ENCODE results near the gene ERGIC1.
"Not testable (repeated sequence)": the region's sequence is repeated elsewhere in the genome, so short reads cannot be mapped to it uniquely, and the experiment has no call there.

Gene ERGIC1

DNA sequence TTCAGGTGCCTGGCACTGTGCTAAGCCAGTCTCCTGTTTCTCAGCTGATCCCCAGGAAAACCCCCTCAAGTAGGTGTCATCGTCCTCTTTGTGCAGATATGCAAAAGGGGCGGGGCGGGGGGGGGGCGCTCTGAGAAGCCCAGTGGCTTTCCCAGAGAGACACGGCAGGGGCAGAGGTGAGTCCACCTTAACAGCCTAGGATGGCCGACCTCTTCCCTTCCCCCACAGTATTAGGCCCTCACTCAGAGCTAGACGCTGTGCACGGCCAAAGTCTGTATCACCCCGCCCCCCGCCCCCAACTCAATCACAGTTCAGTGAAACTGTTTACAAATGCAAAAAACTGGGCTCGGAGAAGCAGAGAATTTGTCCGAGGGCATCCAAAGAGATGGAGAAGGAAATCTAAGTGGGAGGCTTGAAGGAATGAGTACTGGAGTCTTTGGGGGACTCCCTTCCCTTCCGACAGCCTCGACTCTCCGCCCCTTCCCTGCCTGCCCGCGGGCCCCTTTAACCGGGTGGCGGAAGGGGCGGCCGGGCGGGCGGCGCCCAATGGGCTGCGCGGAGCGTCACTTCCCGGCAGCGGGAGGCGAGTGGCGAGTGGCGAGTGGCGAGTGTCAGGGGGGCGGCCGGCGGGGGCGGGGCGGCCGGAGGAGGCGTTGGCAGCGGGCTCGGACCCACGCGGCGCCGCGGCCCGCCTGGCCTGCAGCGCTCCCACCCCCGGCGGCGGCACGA is at the start of gene ERGIC1:
ERGIC1 (plus strand) TSS at position 566 of the 729 bp plus-strand sequence; CDS start at position 729, 163 bp downstream.
- peak; percentile 56 for DNase-seq

DNA sequence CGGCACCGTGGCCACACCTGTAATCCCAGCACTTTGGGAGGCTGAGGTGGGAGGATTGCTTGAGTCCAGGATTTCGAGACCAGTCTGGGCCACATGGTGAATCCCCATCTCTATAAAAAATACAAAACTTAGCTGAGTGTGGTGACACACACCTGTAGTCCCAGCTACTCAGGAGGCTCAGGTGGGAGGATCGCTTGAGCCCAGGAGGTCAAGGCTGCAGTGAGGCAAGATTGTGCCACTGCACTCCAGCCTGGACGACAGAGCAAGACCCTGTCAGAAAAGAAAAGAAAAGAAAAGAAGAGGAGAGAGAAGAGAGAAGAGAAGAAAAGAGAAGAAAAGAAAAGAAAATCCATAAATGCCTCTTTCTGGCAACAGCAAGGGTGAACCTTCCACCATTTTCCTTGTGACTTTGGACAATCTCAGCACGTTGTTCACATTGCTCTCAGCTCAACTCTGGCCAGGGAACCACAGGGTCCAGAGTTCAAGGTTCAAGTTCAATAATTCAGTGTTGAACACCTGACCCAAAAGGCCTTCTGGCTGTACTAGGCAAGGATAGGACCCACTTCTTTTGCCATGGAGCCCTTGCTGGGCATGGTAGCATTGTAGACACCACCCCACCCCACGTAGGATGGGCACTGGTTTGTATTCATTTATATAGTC is 48.5 kb upstream of the ERGIC1 start:
- no peak for DNase-seq

DNA sequence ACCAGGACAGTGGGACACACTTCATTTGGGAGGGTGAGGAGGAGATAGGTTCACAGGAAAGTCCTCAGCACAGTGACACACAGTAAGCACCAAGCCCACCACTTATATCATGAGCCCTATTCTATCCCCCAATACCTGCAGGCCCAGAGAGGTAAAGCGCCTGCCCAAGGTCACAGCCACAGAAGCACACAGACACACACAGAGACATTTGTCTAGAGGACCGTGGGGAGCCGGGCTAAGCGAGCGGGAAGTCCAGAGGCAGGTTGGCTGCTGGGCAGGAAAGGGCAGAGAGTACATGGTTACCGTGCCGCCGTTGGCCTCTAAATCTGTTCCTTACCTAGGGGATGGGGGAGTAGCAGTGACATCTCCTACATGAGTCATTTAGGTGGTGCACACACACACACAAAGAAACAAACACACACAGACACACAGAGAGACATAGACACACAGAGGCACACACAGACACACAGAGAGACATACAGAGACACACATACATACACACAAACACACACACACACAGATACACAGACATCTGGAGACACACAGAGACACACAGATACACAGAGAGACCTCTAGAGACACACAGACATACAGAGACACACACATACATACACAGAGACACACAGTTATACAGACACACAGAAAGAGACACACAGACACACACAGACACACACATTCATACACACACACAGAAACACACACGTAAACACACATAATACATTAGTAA is 47.2 kb upstream of the ERGIC1 start:
- DNase-seq, result no peak

- not testable (repeated sequence) for DNase-seq
These were observed 46.5 kb upstream of the ERGIC1 start for GRCh38 chr5:172787538-172787937.

DNA sequence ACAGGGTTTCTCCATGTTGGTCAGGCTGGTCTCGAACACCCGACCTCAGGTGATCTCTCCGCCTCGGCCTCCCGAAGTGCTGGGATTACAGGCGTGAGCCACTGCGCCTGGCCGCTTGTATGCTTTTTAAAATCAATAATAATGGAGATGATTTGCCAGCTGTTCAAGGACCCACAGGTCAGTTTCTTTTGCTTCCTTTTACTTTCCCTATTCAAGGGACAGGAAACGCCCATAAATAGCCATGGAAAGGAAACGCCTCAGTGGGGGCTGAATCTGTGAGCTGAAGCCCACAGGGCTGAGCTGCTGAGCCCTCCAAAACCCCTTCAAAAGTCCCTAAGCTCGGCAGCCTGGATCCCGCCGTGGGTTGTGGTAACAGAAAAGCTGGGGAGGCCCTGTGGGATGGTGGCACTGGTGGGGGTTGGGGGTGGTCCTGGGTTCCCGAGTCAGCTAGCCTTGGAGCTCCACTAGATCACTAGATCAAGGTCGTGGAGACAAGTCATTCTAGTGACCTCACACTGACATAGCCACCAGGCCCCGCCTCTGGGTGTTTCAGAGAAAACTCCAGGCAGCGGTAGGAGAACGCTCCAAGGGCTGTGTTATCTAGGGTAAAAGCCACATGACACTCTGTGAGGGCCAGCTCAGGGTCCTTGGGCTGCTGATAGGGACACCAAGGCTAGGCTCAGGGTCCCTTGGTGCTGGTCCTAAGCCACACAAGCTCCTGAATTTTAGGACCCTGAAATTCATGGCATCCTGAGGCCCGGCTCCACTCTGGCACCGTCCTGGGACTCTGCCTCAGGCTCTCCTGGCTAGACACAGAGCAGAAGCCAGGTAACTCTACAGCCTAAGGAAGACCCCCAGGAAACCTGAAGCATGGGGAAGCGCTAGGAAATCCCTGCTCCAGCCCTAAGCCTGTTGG is 45.0 kb upstream of the ERGIC1 start:
- DNase-seq, result no peak

- no peak for DNase-seq
These were observed 44.2 kb upstream of the ERGIC1 start for GRCh38 chr5:172789687-172790495.

DNA sequence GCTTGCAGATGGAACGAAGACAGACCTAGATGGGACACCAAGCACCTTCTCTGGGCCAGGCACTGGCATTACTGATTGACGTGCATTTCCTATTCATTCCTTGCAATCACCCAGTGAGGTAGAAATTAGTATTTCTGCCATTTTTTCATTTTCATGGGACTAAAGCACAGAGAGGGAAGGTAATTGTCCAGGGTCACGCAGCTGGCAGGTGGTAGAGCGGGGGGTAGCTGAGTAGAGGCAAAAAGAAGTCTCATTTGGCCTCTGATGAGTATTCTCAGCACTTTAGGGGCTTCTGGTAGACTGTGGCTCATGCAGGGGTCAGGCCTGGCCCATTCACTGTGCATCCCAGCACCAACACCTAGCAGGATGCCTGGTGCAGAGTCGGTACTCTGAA is 43.6 kb upstream of the ERGIC1 start:
- DNase-seq, result no peak

DNA sequence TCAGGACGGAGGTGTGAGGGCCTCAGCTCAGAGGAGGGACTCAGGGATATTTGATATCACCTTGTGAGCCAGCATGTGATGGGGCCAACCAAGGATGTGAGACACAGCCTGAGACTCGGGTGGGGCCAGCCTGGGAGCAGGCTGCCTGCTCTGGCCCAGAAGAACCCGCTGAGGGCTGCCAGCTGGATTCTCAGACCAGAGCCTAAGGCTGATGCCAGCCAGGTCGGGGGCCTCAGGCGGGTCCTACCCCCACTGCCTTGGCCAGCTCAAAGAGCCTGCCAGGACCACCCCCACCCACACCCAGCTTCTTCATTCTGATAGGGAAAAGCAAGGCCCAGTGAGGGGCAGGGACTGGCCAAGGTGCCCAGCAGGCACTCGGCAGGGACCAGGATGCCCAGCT is 42.8 kb upstream of the ERGIC1 start:
- DNase-seq, result no peak

GRCh38 chr5:172791726-172792445 is 42.2 kb upstream of the ERGIC1 start:
- no peak for DNase-seq

GRCh38 chr5:172792701-172793570 is 41.1 kb upstream of the ERGIC1 start:
- no peak for DNase-seq

- no peak for DNase-seq
These were observed 40.2 kb upstream of the ERGIC1 start for GRCh38 chr5:172793577-172794488.

GRCh38 chr5:172795318-172795977 is 38.6 kb upstream of the ERGIC1 start:
- DNase-seq, result no peak

- DNase-seq, result no peak
These were observed 37.7 kb upstream of the ERGIC1 start for GRCh38 chr5:172796306-172796705.

DNA sequence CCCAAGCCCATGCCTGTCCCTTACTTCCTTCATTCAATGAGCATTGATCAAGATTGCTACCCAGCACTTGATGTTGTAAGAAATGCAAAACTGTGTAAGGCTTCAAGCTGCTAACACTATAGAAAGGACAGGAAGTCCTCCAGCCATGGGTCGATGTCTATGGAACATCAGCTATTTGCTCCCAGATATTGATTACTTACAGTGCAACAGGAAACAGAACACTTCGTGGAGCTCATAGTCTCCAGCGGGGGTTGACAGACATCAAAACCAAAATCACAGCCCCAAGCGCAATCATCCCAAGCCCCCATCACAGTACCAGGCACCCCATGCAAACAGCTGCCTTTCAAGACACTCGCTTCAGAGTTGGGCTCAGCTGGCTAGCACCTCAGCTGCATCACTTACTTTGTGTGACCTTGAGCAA is 36.3 kb upstream of the ERGIC1 start:
- no peak for DNase-seq

DNA sequence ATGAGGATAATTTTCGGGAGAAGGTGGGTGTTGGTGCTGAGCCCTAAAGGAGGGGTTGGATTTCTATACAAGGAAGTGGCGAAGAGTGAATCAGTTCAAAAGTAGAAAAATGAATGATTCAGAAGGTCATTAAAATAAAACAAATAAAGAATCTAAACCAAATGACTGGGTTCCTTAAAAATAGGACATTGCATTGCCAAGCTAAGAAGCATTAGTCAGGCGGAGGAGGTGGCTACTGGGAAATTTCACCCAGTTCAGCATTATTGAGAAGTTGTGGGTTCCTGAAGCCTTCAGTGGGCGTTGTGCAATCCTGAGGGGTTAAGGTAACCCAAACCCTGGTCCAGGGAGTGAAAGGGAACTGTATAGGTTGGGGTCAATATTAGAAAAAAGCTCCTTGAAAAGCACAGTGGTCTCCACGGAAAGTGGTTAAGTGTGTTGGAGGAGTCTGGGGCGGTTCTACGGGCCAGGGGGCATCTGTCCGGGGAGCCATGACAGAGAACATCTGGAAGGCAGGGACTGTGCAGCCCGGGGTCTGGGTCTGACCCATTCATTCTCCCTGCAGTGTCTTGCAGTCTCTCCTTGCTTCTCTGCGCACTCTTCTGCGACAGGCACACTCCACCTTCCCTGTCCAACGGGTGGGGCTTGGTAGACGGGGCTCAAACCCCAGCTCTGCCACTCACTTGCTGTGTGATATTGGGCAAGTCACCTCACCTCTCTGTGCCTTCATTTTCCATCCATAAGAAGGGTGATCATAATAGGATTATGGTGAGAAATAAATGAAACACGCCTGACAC is 35.4 kb upstream of the ERGIC1 start:
- DNase-seq, result no peak

DNA sequence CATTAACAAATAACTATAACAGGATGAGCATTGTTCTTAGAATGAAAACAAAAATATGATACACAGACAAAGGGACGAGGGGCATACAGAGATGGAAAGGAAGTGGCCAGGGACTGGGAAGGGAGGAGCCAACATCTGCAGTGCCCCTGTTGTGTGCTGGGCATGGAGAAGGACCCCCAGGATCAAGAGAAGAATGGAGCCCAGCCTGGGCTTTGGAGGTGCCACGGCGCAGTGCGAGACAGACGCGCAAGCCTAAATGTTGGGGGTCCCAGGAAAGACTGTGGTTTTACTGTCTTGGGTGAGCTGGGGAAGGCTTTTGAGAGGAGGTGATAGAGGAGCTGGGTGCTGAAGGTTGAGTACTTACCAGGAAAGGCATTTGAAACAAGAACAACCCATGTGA is 34.6 kb upstream of the ERGIC1 start:
- no peak for DNase-seq

DNA sequence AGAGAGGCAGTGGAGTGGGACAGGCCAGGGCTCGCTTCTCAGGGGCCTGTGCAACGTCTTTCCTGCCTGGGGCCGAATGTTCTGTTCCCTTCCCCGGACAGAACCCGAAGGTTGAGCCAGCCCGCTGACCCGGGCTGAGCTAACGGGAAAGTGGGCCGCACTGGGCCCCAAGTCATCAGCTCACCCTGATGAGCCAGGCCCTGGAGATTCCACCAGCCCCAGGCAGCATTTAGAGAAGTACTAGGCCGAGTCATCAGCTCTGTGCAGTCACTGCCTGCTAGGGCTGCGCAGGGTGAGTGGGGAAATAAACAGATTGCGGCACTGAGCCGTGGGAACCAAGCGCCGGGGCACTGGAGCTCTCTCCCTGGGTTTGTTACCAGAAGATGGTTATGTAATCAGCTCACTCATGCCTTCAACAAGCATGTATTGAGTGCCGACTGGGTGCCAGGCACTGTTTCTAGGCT is 33.9 kb upstream of the ERGIC1 start:
- no peak for DNase-seq

All from stimulated activated CD4-positive, alpha-beta T cell treated with anti-CD3 and anti-CD28 coated beads, Interleukin-1b, Interleukin-23, amount 100 ng/mL, for 48 hours (primary cell).